Measurements from ENCODE around the gene MELK.

The MELK gene

GRCh38 chr9:36725777-36726356 is 153.2 kb downstream of the MELK start:
- Histone ChIP-seq H3K27me3 (ENCODE audit: control insufficient read depth, low read length) (no peaks in the 10 kb centered on the region), H3K79me2 (ENCODE audit: control insufficient read depth, low read length) (no peaks in the 10 kb centered on the region), H3K36me3 (ENCODE audit: control insufficient read depth, low read length) (no peaks in the 10 kb centered on the region), H3K9me2 (replicated peaks; ENCODE audit: control insufficient read depth, low read length) (no peaks in the 10 kb centered on the region), H3K9me3 (ENCODE audit: control insufficient read depth, insufficient read depth, low read length) (no peaks in the 10 kb centered on the region), H3K4me3 (ENCODE audit: low read length) (no peak overlapping the region), H4K20me1 (ENCODE audit: control insufficient read depth, insufficient read depth, low read depth, low read length) (no peaks in the 10 kb centered on the region), H3F3A (ENCODE audit: control insufficient read depth, insufficient read depth) (no peaks in the 10 kb centered on the region), H3K27ac (ENCODE audit: low read depth, low read length) (no peak overlapping the region), H3K4me2 (ENCODE audit: low read length) (no peak overlapping the region), H3K4me1 (ENCODE audit: control insufficient read depth, low read length) (peaks cover 3% of the 10 kb centered on the region; the same call in 1 of the 2 replicates)
- TF ChIP-seq CTCF (IDR thresholded peaks at IDR 0.05; ENCODE audit: low read depth, low read length, poor library complexity, severe bottlenecking), result no peak
- TF ChIP-seq EZH2phosphoT487 (IDR thresholded peaks at IDR 0.05; ENCODE audit: borderline replicate concordance, low read length), result no peak

Data from DOHH2 (cell line).